Stimulated activated CD4-positive, alpha-beta T cell treated with anti-CD3 and anti-CD28 coated beads, Interleukin-15, amount 100 ng/mL, for 24 hours (primary cell): ENCODE measurements around the gene ZNF277.
"Not testable (repeated sequence)": the region's sequence is repeated elsewhere in the genome, so short reads cannot be mapped to it uniquely, and the experiment has no call there.

Experiments used
- DNase-seq: peaks from one replicate; pipeline ENCODE4 v3.0.0-alpha.2; 2020

The ZNF277 gene

GRCh38 chr7:112212571-112212970, 6.1 kb downstream of the ZNF277 start:
- DNase-seq, result no peak

- DNase-seq, result no peak
Measured at GRCh38 chr7:112213735-112214134, 7.2 kb downstream of the ZNF277 start.

- no peak for DNase-seq
Measured at GRCh38 chr7:112214268-112214667, 7.8 kb downstream of the ZNF277 start.

GRCh38 chr7:112214883-112215282, 8.4 kb downstream of the ZNF277 start:
- no peak for DNase-seq

GRCh38 chr7:112215787-112216186, 9.3 kb downstream of the ZNF277 start:
- no peak for DNase-seq

GRCh38 chr7:112220877-112221434, 14.5 kb downstream of the ZNF277 start:
- no peak for DNase-seq

GRCh38 chr7:112223310-112223709, 16.8 kb downstream of the ZNF277 start:
- DNase-seq, result no peak

GRCh38 chr7:112224186-112224585, 17.7 kb downstream of the ZNF277 start:
- no peak for DNase-seq

- no peak for DNase-seq
Measured at GRCh38 chr7:112225006-112225405, 18.5 kb downstream of the ZNF277 start.

- DNase-seq, result no peak
Measured at GRCh38 chr7:112226701-112227276, 20.3 kb downstream of the ZNF277 start.

GRCh38 chr7:112228632-112229031, 22.1 kb downstream of the ZNF277 start:
- DNase-seq, result no peak

GRCh38 chr7:112232212-112232978, 25.9 kb downstream of the ZNF277 start:
- no peak for DNase-seq

GRCh38 chr7:112233048-112233697, 26.7 kb downstream of the ZNF277 start:
- DNase-seq, result no peak

GRCh38 chr7:112234147-112234546, 27.7 kb downstream of the ZNF277 start:
- DNase-seq, result no peak

- DNase-seq, result no peak
Measured at GRCh38 chr7:112236597-112236996, 30.1 kb downstream of the ZNF277 start.

GRCh38 chr7:112238330-112238729, 31.8 kb downstream of the ZNF277 start:
- DNase-seq, result no peak

GRCh38 chr7:112238852-112239610, 32.5 kb downstream of the ZNF277 start:
- DNase-seq, result no peak

- DNase-seq, result no peak
Measured at GRCh38 chr7:112248598-112248997, 42.1 kb downstream of the ZNF277 start.

GRCh38 chr7:112249967-112250366, 43.5 kb downstream of the ZNF277 start:
- not testable (repeated sequence) for DNase-seq

GRCh38 chr7:112252141-112252540, 45.6 kb downstream of the ZNF277 start:
- no peak for DNase-seq

- no peak for DNase-seq
Measured at GRCh38 chr7:112252691-112253090, 46.2 kb downstream of the ZNF277 start.

GRCh38 chr7:112254156-112254555, 47.7 kb downstream of the ZNF277 start:
- no peak for DNase-seq
